Trophoblast cell (in vitro differentiated cells and primary cell): ENCODE measurements around the gene RTKN.

Experiments
- DNase-seq, 2 donors: peaks; one replicate each; pipeline ENCODE4 v3.0.0-alpha.2; 2016
- H2AFZ ChIP-seq: 2 replicates; pipeline ENCODE4 v1.6.1; 2013; ENCODE audit warnings: low read length, moderate library complexity, mild to moderate bottlenecking; ENCODE audit not compliant: insufficient read depth, poor library complexity
- H2AK5ac ChIP-seq: 2 replicates; pipeline ENCODE4 v1.6.1; 2013; ENCODE audit warnings: mild to moderate bottlenecking, low read length
- H2BK120ac ChIP-seq: 2 replicates; pipeline ENCODE4 v1.6.1; 2013; ENCODE audit warnings: low read length, mild to moderate bottlenecking, moderate library complexity; ENCODE audit not compliant: insufficient read depth, poor library complexity
- H2BK12ac ChIP-seq: 2 replicates; pipeline ENCODE4 v1.6.1; 2013; ENCODE audit warnings: mild to moderate bottlenecking, low read length, moderate library complexity
- H2BK5ac ChIP-seq: 2 replicates; pipeline ENCODE4 v1.6.1; 2013; ENCODE audit warnings: low read length, low read depth, moderate library complexity, mild to moderate bottlenecking; ENCODE audit not compliant: poor library complexity
- H3K14ac ChIP-seq: 2 replicates; pipeline ENCODE4 v1.6.1; 2013; ENCODE audit warnings: mild to moderate bottlenecking, low read length
- H3K18ac ChIP-seq: 2 replicates; pipeline ENCODE4 v1.6.1; 2013; ENCODE audit warnings: mild to moderate bottlenecking, low read length
- H3K23ac ChIP-seq: 2 replicates; pipeline ENCODE4 v1.6.1; 2013; ENCODE audit warnings: low read length
- H3K27ac ChIP-seq: 2 replicates; pipeline ENCODE4 v1.5.1; 2013; ENCODE audit warnings: low read depth, mild to moderate bottlenecking, inconsistent platforms, low read length, moderate library complexity
- H3K27me3 ChIP-seq: 2 replicates; pipeline ENCODE4 v1.6.1; 2013; ENCODE audit warnings: inconsistent platforms, mild to moderate bottlenecking, low read length, moderate library complexity; ENCODE audit not compliant: insufficient read depth
- H3K36me3 ChIP-seq, 2 experiments: 1 replicate in 1 of 2; 2 replicates in 1 of 2; pipeline ENCODE4 v1.6.1; 2013; ENCODE audit warnings: low read length in 2 of 2, mild to moderate bottlenecking in 2 of 2, moderate library complexity in 1 of 2; ENCODE audit not compliant: insufficient read depth in 2 of 2, control insufficient read depth in 1 of 2
- H3K4ac ChIP-seq: 2 replicates; pipeline ENCODE4 v1.6.1; 2013; ENCODE audit warnings: low read depth, mild to moderate bottlenecking, low read length, moderate library complexity
- H3K4me1 ChIP-seq, 2 experiments: 1 replicate in 1 of 2; 2 replicates in 1 of 2; pipeline ENCODE4 v1.6.1; 2013; ENCODE audit warnings: low read length in 2 of 2, mild to moderate bottlenecking in 2 of 2, moderate library complexity in 1 of 2; ENCODE audit not compliant: insufficient read depth in 2 of 2, control insufficient read depth in 1 of 2
- H3K4me2 ChIP-seq: 2 replicates; pipeline ENCODE4 v1.6.1; 2013; ENCODE audit warnings: inconsistent platforms, mild to moderate bottlenecking, low read length, moderate library complexity
- H3K4me3 ChIP-seq: 2 replicates; pipeline ENCODE4 v1.5.1; 2013; ENCODE audit warnings: mild to moderate bottlenecking, low read depth, low read length, inconsistent platforms
- H3K79me1 ChIP-seq: one replicate; pipeline ENCODE4 v1.6.1; 2013; ENCODE audit warnings: low read length
- H3K79me2 ChIP-seq: 2 replicates; pipeline ENCODE4 v1.6.1; 2013; ENCODE audit warnings: low read length, mild to moderate bottlenecking; ENCODE audit not compliant: control insufficient read depth, insufficient read depth, poor library complexity
- H3K9ac ChIP-seq: 2 replicates; pipeline ENCODE4 v1.6.1; 2013; ENCODE audit warnings: mild to moderate bottlenecking, low read length
- H3K9me3 ChIP-seq: 2 replicates; pipeline ENCODE4 v1.6.1; 2013; ENCODE audit warnings: low read depth, mild to moderate bottlenecking, control low read depth, inconsistent platforms, low read length; ENCODE audit not compliant: insufficient read depth
- H4K12ac ChIP-seq: 2 replicates; pipeline ENCODE4 v1.6.1; 2013; ENCODE audit warnings: low read depth, mild to moderate bottlenecking, low read length, moderate library complexity
- H4K8ac ChIP-seq: 2 replicates; pipeline ENCODE4 v1.6.1; 2013; ENCODE audit warnings: low read depth, mild to moderate bottlenecking, low read length, moderate library complexity
- H4K91ac ChIP-seq: one replicate; pipeline ENCODE4 v1.6.1; 2013; ENCODE audit warnings: low read depth, mild to moderate bottlenecking, low read length, moderate library complexity
- WGBS: extraction: QIAGEN DNeasy Blood & Tissue Kit; methylation state at CpG from one replicate; pipeline ENCODE4 v1.1.7; 2013; ENCODE audit warnings: missing lambda C conversion rate; ENCODE audit not compliant: insufficient read length, insufficient coverage; ENCODE audit errors: extremely low coverage; 5-methylcytosine and 5-hydroxymethylcytosine counted together

The RTKN gene

DNA sequence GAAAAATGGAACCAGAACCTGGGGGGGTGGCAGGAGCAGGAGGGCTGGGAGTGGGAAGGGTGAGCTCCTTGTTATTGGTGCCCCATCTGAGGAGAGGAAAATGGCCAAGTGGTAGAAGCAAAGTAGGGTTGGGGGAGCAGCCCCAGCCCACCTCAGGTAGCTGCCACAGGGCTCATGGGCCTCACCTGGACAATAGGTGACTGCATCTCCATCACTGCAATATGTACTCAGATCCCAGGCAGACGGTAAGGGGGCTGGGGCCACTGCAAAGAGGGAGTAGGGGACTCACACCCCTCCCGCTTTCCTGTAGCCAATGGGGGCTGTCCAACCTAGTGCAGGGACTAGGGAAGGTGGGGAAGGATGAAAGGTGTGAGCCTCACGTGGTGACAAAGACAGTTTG is 24.5 kb downstream of the RTKN start:
- Histone ChIP-seq H3K4me1 (peaks cover 11 to 13% of the 10 kb centered on the region in 2 experiments), H3K4me2 (no peak overlapping the region), H3K14ac (no peak overlapping the region), H2AK5ac (no peak overlapping the region), H3K18ac (no peak overlapping the region), H2BK120ac (no peak overlapping the region), H4K12ac (no peak overlapping the region), H3K9me3 (peaks cover 4% of the 10 kb centered on the region), H2BK5ac (no peak overlapping the region), H3K27me3 (no peaks in the 10 kb centered on the region), H3K79me2 (peaks cover 2% of the 10 kb centered on the region), H3K27ac (no peak overlapping the region), H3K36me3 (no peaks in the 10 kb centered on the region), H3K79me1 (peaks cover 2% of the 10 kb centered on the region), H3K4ac (no peak overlapping the region), H3K4me3 (no peak overlapping the region), H4K8ac (no peak overlapping the region), H4K91ac (no peak overlapping the region), H3K9ac (no peak overlapping the region), H3K23ac (no peak overlapping the region), H2BK12ac (no peak overlapping the region), H2AFZ (no peak overlapping the region)
- no peak for DNase-seq
- WGBS, result no CpG with 5 or more reads among the region's 3 CpGs

DNA sequence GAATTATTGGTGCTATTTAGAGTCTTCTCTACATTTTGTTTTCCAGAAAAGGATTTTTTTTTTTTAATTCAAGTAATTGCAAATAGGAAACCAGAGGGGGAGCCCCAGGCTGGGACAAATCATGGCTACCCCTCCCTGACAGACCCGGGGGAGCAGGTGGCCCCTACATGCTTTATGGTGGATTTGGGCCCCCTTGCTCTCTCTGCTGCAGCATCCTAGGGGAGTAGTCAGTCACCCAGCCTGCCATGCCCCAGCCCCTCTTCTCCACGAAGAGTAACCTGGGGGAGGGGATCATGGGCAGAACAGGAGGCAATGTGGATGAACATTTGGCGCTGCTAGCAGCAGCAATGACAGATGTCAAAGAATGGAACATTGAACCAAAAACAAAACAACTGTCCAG is 25.0 kb downstream of the RTKN start:
- no peak overlapping the region for H2AFZ ChIP-seq
- H3K36me3 ChIP-seq, result no peaks in the 10 kb centered on the region
- H2AK5ac ChIP-seq, result no peak overlapping the region
- peaks cover 2% of the 10 kb centered on the region for H3K79me2 ChIP-seq
- H2BK5ac ChIP-seq, result no peak overlapping the region
- no peaks in the 10 kb centered on the region for H3K27me3 ChIP-seq
- H3K79me1 ChIP-seq, result peaks cover 2% of the 10 kb centered on the region
- H3K9ac ChIP-seq, result no peak overlapping the region
- H3K4ac ChIP-seq, result no peak overlapping the region
- no peak overlapping the region for H3K14ac ChIP-seq
- WGBS, result no CpG with 5 or more reads among the region's 3 CpGs
- H3K9me3 ChIP-seq, result peaks cover 4% of the 10 kb centered on the region
- H4K12ac ChIP-seq, result no peak overlapping the region
- H4K91ac ChIP-seq, result no peak overlapping the region
- H3K23ac ChIP-seq, result no peak overlapping the region
- no peak overlapping the region for H3K4me3 ChIP-seq
- no peak overlapping the region for H2BK12ac ChIP-seq
- DNase-seq, result no peak
- H3K27ac ChIP-seq, result no peak overlapping the region
- no peak overlapping the region for H2BK120ac ChIP-seq
- H3K4me1 ChIP-seq, result peaks cover 9% of the 10 kb centered on the region in 2 experiments
- H3K18ac ChIP-seq, result no peak overlapping the region
- H3K4me2 ChIP-seq, result no peak overlapping the region
- no peak overlapping the region for H4K8ac ChIP-seq

DNA sequence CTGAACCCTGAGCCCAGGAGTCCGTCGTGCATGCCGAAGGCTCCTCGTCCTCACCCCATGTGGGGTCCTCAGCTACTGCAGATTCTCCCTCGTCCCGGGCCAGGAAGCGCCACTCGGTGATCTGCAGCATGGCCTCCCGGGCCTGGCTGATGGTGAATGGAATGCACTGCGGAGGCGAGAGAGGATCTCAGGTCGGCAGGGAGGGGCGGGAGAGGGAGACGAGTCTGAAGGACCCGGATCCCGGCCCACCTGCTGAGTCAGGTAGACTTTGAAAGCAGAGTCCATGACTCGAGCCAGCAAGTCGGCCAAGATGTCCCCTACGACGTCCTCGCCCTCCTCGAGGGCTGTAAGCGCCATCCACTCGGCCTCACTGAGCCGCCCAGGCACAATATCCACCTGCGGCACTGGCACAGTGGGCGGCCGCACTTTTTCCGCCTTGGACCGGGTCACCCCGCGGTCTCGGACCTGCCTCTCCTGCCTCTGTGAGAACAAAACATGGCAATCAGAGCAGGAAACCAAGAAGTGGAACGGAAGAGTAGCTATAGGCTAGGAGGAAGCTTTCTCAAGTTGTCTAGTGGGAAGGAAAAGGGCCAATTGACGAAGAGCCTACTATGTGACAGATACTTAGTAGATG is 25.9 kb downstream of the RTKN start:
- H2BK5ac ChIP-seq, result no peak overlapping the region
- no peak overlapping the region for H4K12ac ChIP-seq
- no peak for DNase-seq
- H2AFZ ChIP-seq, result no peak overlapping the region
- H4K91ac ChIP-seq, result no peak overlapping the region
- no peaks in the 10 kb centered on the region for H3K79me2 ChIP-seq
- peaks cover 4% of the 10 kb centered on the region for H3K9me3 ChIP-seq
- H3K27me3 ChIP-seq, result no peaks in the 10 kb centered on the region
- H3K23ac ChIP-seq, result no peak overlapping the region
- no CpG with 5 or more reads among the region's 35 CpGs for WGBS
- no peak overlapping the region for H3K27ac ChIP-seq
- no peak overlapping the region for H2BK12ac ChIP-seq
- H3K4me1 ChIP-seq, result peaks cover 5% of the 10 kb centered on the region in 2 experiments
- no peak overlapping the region for H3K9ac ChIP-seq
- no peak overlapping the region for H3K14ac ChIP-seq
- no peak overlapping the region for H3K4ac ChIP-seq
- H4K8ac ChIP-seq, result no peak overlapping the region
- H3K4me3 ChIP-seq, result no peak overlapping the region
- no peak overlapping the region for H2BK120ac ChIP-seq
- H3K79me1 ChIP-seq, result peaks cover 2% of the 10 kb centered on the region
- H2AK5ac ChIP-seq, result no peak overlapping the region
- H3K36me3 ChIP-seq, result no peaks in the 10 kb centered on the region
- H3K4me2 ChIP-seq, result no peak overlapping the region
- H3K18ac ChIP-seq, result no peak overlapping the region

DNA sequence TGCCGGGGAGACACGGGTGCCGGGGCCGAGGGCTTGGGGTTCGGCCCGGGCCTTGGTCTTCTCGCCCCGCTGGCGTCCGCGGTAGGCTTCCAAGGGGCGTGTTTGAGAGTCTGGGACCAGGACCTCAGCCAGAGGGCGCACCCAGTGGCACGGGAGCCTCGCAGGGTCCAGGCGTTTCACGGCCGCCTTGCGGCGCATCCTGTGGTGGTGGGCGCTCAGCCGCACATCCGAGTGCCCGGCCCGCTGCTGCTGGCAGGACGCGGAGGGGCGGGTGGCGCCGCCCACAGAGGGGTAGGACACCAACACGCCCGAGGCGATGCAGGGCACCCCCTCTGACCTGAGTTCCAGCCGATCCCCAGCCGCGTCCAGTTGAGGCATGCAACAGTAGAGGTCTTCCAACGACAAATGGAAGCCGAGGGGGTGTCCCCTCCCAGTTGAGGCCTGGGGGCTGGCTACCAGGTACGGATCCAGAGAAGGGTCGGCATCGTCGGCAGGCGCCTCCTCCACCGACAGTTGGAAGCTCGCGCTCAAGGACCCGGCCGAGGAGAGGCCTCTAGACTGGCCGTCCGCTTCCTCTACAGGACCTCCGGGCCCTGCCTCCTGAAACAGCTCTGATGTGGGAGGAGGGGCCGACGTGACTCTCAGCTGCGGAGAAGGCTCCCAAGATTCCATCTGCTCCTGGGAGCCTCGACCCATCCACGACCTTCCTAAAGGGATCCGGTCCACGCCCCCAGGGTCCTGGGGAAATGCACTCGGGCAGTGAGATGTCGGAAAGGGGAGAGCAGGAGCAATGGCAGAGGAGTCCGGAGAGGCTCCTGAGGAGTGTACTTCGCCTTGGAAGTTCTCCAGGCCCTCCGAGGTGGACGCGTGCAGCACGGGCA is 26.6 kb downstream of the RTKN start:
- H3K4ac ChIP-seq, result no peak overlapping the region
- no peak overlapping the region for H4K8ac ChIP-seq
- no peaks in the 10 kb centered on the region for H3K27me3 ChIP-seq
- no peak overlapping the region for H3K4me2 ChIP-seq
- no peak overlapping the region for H3K23ac ChIP-seq
- no peak overlapping the region for H4K91ac ChIP-seq
- no peak overlapping the region for H2AK5ac ChIP-seq
- H3K4me3 ChIP-seq, result no peak overlapping the region
- H3K79me1 ChIP-seq, result peaks cover 2% of the 10 kb centered on the region
- no peak overlapping the region for H3K14ac ChIP-seq
- H2BK120ac ChIP-seq, result no peak overlapping the region
- peaks cover 4% of the 10 kb centered on the region for H3K9me3 ChIP-seq
- no peaks in the 10 kb centered on the region for H3K79me2 ChIP-seq
- no peak overlapping the region for H2AFZ ChIP-seq
- peaks cover 5% of the 10 kb centered on the region in 2 experiments for H3K4me1 ChIP-seq
- H2BK5ac ChIP-seq, result no peak overlapping the region
- no peaks in the 10 kb centered on the region for H3K36me3 ChIP-seq
- H3K27ac ChIP-seq, result no peak overlapping the region
- no peak overlapping the region for H2BK12ac ChIP-seq
- no peak overlapping the region for H4K12ac ChIP-seq
- no peak overlapping the region for H3K9ac ChIP-seq
- no peak for DNase-seq
- H3K18ac ChIP-seq, result no peak overlapping the region
- WGBS, result no CpG with 5 or more reads among the region's 66 CpGs
